Psoas muscle (tissue), 8 donors: ENCODE data around the gene CADM2. TPM values are rescaled to one million over a fixed set of nuclear protein-coding genes. Genes with fewer than 3 reads are reported as not detected.

Experiments used
- ATAC-seq, 4 donors: fragments of 200-7000 bp; cut with Tn5 transposase; one replicate each; pipeline ENCODE4 v1.9.1; 2020; ENCODE audit warnings: moderate library complexity in 3 of 4, mild to moderate bottlenecking in 2 of 4
- DNase-seq, 2 donors: peaks; one replicate each; pipeline ENCODE4 v3.0.0-alpha.2; 2020
- H3K27ac ChIP-seq: fragments of 200-600 bp; one replicate; pipeline ENCODE4 v1.8.0; 2022
- H3K27me3 ChIP-seq, 3 donors: fragments of 200-600 bp in 1 of 3; one replicate each; pipeline versions ENCODE4 v1.6.1 to v1.8.0; 2013 to 2022; ENCODE audit warnings: low read length in 2 of 3, mild to moderate bottlenecking in 2 of 3, moderate library complexity in 1 of 3; ENCODE audit not compliant: insufficient read depth in 3 of 3
- H3K36me3 ChIP-seq, 2 donors: fragments of 200-600 bp in 1 of 2; one replicate each; pipeline versions ENCODE4 v1.6.1 to v1.8.0; 2013 to 2022; ENCODE audit warnings: low read depth in 1 of 2, mild to moderate bottlenecking in 1 of 2, moderate library complexity in 1 of 2; ENCODE audit not compliant: insufficient read depth in 1 of 2
- H3K4me1 ChIP-seq: fragments of 200-600 bp; one replicate; pipeline ENCODE4 v1.8.0; 2022
- H3K4me3 ChIP-seq: fragments of 200-600 bp; one replicate; pipeline ENCODE4 v1.8.0; 2022; ENCODE audit warnings: mild to moderate bottlenecking
- H3K9me3 ChIP-seq: fragments of 200-600 bp; one replicate; pipeline ENCODE4 v1.8.0; 2022
- WGBS, 3 donors: extraction: QIAGEN DNeasy Blood & Tissue Kit; methylation state at CpG; one replicate each; pipeline versions ENCODE4 v1.1.6 to v1.1.7; 2013; 5-methylcytosine and 5-hydroxymethylcytosine counted together
- intact Hi-C, 2 donors: fragments of 100-400 bp; cut with DNase I; formaldehyde crosslinking; loops; one replicate each; pipeline versions ENCODE4 v1.11.0 to v1.14.2; 2022
- polyA plus RNA-seq, 3 donors: library from polyadenylated mRNA; stranded (reverse); fragments of 200-250 nt; gene quantifications; one replicate each; pipeline ENCODE4 v1.2.3, GENCODE V29; 2013
- total RNA-seq, 4 donors: library from RNA; stranded (reverse); fragmentation: NEBNext Ultra II Directional in 2 of 4; extraction: Animal tissue kit (Norgen Biotek cat#: 25700) in 2 of 4; gene quantifications; one replicate each; pipeline versions ENCODE4 v1.2.1 to v1.2.4, GENCODE V29; 2021 to 2023
- TF ChIP-seq, protein P1 (sequence below): fragments of 200-600 bp; IDR thresholded peaks from one replicate; pipeline ENCODE4 v1.8.0; 2022; ENCODE audit warnings: antibody characterized with exemption
- donor health status: healthy with polysubstance abuse.
- donor health status: DM: no; HTN: no; CAD: no; lungs with moderate emphysema.
- donor health status: Bipolar disorder and iron deficiency.
- donor health status: healthy.
- donor health status: DM: yes; HTN: yes; CAD: no.
- donor health status: DM: no; HTN: no; CAD: no.
- donor health status: DM: no; HTN: no; CAD: no.
- donor health status: DM: yes; HTN: yes; CAD: no.

CADM2 gene
- total and polyA plus RNA-seq, 7 donors, result 3.6 to 15.7 (median 6.3) TPM

DNA sequence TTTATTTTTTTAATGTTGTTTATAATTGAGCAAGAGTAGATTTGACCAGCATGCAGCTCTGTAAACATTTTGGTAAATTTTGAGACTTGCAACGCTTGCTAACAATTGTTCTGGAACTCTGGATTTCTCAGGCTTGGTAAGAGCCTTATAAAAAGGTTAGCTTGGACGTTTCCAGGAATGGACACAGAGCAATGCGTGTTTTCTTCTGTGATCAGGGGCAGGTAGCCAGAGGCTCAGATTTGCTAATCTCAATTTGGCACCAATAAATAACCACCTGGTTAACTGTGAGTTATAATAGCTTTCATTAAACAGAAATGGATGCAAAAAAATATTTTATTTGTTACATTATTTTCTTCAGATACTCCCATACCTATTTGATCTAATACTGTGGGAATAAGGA is 39.8 kb downstream of the CADM2 start:
- Histone ChIP-seq H3K36me3 (no peaks in the 10 kb centered on the region), H3K27me3 (no peaks in the 10 kb centered on the region), H3K4me1 (peaks cover 15% of the 10 kb centered on the region), H3K27ac (no peak overlapping the region), H3K4me3 (no peak overlapping the region), H3K9me3 (no peaks in the 10 kb centered on the region)
- intact Hi-C loops, result no loop called here
- DNase-seq (no peak), ATAC-seq (no peak)
- 21 to 27% (median 23%) methylated on average over 3 of the region's 3 CpGs for WGBS, 3 donors
- TF ChIP-seq, protein P1, sequence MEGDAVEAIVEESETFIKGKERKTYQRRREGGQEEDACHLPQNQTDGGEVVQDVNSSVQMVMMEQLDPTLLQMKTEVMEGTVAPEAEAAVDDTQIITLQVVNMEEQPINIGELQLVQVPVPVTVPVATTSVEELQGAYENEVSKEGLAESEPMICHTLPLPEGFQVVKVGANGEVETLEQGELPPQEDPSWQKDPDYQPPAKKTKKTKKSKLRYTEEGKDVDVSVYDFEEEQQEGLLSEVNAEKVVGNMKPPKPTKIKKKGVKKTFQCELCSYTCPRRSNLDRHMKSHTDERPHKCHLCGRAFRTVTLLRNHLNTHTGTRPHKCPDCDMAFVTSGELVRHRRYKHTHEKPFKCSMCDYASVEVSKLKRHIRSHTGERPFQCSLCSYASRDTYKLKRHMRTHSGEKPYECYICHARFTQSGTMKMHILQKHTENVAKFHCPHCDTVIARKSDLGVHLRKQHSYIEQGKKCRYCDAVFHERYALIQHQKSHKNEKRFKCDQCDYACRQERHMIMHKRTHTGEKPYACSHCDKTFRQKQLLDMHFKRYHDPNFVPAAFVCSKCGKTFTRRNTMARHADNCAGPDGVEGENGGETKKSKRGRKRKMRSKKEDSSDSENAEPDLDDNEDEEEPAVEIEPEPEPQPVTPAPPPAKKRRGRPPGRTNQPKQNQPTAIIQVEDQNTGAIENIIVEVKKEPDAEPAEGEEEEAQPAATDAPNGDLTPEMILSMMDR, result no peak

DNA sequence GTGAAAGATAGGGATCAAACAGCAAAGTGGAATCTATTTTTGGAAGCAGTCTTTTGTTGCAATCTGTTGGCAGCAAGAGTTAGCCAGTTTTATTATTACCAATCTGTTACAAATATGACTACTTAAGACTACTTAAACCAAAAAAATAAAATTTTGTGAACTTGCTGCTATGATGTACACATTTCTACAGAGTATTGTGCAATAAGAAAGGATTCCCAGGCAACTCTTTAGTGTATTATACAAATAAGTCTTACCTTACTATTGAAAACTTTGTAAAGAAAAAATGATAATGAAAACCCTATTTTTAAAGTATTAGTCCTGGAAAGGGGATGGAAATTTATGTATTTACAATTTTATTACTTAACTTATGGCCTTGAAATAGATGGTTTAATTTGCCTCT is 44.7 kb downstream of the CADM2 start:
- intact Hi-C loops, result no loop called here
- Histone ChIP-seq H3K27me3 (no peaks in the 10 kb centered on the region), H3K4me3 (no peak overlapping the region), H3K4me1 (peaks cover 6% of the 10 kb centered on the region), H3K27ac (no peak overlapping the region), H3K36me3 (no peaks in the 10 kb centered on the region), H3K9me3 (no peaks in the 10 kb centered on the region)
- TF ChIP-seq, protein P1, result no peak
- ATAC-seq, result no peak
- DNase-seq, result no peak

DNA sequence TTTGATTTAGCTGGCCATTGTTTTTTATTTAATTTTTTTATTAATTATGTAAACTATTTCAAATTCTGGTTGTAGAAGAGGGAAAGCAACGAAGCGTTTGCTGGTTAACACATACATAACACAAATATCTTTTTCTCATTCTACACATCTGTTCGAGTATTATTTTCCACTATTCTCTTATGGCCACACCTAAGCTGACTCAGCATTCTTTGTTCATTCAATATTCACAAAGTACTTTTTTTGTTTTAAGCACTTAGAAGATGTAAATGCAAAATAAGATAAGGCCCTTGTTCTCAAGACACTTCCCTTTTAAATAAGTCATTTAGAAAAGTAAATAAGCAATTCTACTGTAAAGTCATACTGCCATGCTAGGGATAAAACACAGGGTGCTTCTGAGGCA is 45.4 kb downstream of the CADM2 start:
- H3K27ac ChIP-seq, result no peak overlapping the region
- no peaks in the 10 kb centered on the region for H3K9me3 ChIP-seq
- DNase-seq (no peak), ATAC-seq (no peak)
- intact Hi-C loops, result no loop called here
- 79 to 88% (median 87%) methylated on average over 3 of the region's 3 CpGs for WGBS, 3 donors
- no peaks in the 10 kb centered on the region for H3K4me1 ChIP-seq
- TF ChIP-seq, protein P1, result no peak
- no peaks in the 10 kb centered on the region for H3K36me3 ChIP-seq
- H3K27me3 ChIP-seq, result no peaks in the 10 kb centered on the region
- no peak overlapping the region for H3K4me3 ChIP-seq

DNA sequence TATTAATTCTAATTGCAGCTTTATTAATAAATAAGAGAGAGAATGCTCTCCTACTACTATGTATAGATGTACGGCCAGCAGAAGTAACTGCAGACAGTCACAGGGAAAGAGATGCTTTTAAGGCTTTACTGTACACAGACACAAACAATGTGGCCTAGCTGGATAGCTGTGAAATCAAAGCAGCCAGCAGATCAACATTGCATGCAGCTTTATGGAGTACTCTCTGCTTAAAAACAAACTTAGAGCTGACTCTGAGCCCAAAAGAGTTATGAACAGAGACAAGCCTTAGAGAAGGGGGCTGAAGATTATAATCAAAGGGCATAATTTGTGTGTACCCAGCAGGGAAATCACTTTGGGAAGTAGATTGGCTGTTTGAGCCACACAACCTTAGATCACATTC is 47.2 kb downstream of the CADM2 start:
- DNase-seq (no peak), ATAC-seq (no peak)
- Histone ChIP-seq H3K4me1 (no peaks in the 10 kb centered on the region), H3K36me3 (no peaks in the 10 kb centered on the region), H3K9me3 (no peaks in the 10 kb centered on the region), H3K27ac (no peak overlapping the region), H3K27me3 (no peaks in the 10 kb centered on the region), H3K4me3 (no peak overlapping the region)
- intact Hi-C loops, result no loop called here
- TF ChIP-seq, protein P1, result no peak
- WGBS, 3 donors, result 65 to 76% (median 74%) methylated on average over 1 of the region's 1 CpG
